Gastroesophageal sphincter (tissue), 3 donors: ENCODE measurements around the gene ADAM17.

Source experiments
- POLR2A ChIP-seq, 2 donors: fragments of 450-650 bp; IDR thresholded peaks; one replicate each; pipeline ENCODE4 v1.6.1; 2017; ENCODE audit warnings: antibody characterized with exemption in 2 of 2, mild to moderate bottlenecking in 2 of 2, moderate library complexity in 1 of 2
- TF ChIP-seq, protein P1 (sequence below), 4 experiments: fragments of 200-600 bp in 2 of 4; fragments of 450-650 bp in 2 of 4; sonication (generic) in 1 of 4; IDR thresholded peaks; one replicate each; pipeline ENCODE4 v1.5.1; 2017 to 2019; ENCODE audit warnings: antibody characterized with exemption in 4 of 4, mild to moderate bottlenecking in 2 of 4, moderate library complexity in 2 of 4

DNA sequence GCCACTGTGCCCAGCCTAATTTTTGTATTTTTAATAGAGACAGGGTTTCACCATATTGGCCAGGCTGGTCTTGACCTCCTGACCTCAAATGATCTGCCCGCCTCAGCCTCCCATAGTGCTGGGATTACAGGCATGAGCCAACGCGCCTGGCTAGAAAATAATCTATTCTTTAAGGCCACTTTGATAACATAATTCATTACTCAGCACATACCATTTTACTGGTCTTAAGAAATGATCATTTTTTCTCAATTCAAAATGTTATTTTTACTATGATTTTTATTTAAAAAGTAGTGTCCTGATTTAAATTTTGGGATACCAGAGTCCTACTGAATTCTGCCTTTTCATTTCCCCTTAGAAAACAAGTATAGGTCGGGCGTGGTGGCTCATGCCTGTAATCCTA lies 27.0 kb upstream of the ADAM17 start:
- TF ChIP-seq, protein P1, sequence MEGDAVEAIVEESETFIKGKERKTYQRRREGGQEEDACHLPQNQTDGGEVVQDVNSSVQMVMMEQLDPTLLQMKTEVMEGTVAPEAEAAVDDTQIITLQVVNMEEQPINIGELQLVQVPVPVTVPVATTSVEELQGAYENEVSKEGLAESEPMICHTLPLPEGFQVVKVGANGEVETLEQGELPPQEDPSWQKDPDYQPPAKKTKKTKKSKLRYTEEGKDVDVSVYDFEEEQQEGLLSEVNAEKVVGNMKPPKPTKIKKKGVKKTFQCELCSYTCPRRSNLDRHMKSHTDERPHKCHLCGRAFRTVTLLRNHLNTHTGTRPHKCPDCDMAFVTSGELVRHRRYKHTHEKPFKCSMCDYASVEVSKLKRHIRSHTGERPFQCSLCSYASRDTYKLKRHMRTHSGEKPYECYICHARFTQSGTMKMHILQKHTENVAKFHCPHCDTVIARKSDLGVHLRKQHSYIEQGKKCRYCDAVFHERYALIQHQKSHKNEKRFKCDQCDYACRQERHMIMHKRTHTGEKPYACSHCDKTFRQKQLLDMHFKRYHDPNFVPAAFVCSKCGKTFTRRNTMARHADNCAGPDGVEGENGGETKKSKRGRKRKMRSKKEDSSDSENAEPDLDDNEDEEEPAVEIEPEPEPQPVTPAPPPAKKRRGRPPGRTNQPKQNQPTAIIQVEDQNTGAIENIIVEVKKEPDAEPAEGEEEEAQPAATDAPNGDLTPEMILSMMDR (IDR thresholded peaks at IDR 0.05) = no peak
- no peak for TF ChIP-seq POLR2A (IDR thresholded peaks at IDR 0.05)
